K562 (cell line): ENCODE data around the gene PLK5.

Experiments used
- CHD1 ChIP-seq: fragments of 200-600 bp; sonication (generic); IDR thresholded peaks from one replicate; pipeline ENCODE4 v1.6.1; 2012; ENCODE audit warnings: mild to moderate bottlenecking, moderate library complexity, low read length, inconsistent platforms
- HDAC3 ChIP-seq: fragments of 450-650 bp; IDR thresholded peaks from 2 replicates; pipeline ENCODE4 v1.6.1; 2018; ENCODE audit warnings: borderline replicate concordance, mild to moderate bottlenecking, moderate library complexity; ENCODE audit not compliant: partially characterized antibody
- POLR2A ChIP-seq: fragments of 450-650 bp; conservative IDR thresholded peaks from 2 replicates; pipeline ENCODE4 v1.6.1; 2016
- POLR2AphosphoS5 ChIP-seq: IDR thresholded peaks from 2 replicates; pipeline ENCODE4 v1.6.1; 2011; ENCODE audit warnings: mild to moderate bottlenecking, low read depth, low read length, moderate library complexity; ENCODE audit not compliant: control insufficient read depth, insufficient read depth
- SLC30A9 ChIP-seq: fragments of 250-450 bp; sonication (Bioruptor Pico); IDR thresholded peaks from 2 replicates; pipeline ENCODE4 v1.8.0; 2022; ENCODE audit warnings: mild to moderate bottlenecking, moderate library complexity
- SMAD3 ChIP-seq: fragments of 450-650 bp; formaldehyde crosslinking; conservative IDR thresholded peaks from 2 replicates; pipeline ENCODE4 v1.4.0; 2020; ENCODE audit warnings: mild to moderate bottlenecking
- SP2 ChIP-seq: IDR thresholded peaks from 2 replicates; pipeline ENCODE4 v1.6.1; 2011; ENCODE audit warnings: mild to moderate bottlenecking, low read depth, low read length, moderate library complexity; ENCODE audit not compliant: poor library complexity, severe bottlenecking; ENCODE audit errors: extremely low read depth
- ZNF263 ChIP-seq: sonication (generic); formaldehyde crosslinking; IDR thresholded peaks from 2 replicates; pipeline ENCODE4 v1.8.0; 2022; ENCODE audit warnings: mild to moderate bottlenecking, missing genetic modification reagents, borderline replicate concordance
- TF ChIP-seq, protein P1 (sequence below), 3 experiments: IDR thresholded peaks in 2 of 3; conservative IDR thresholded peaks in 1 of 3; 2 replicates each; pipeline ENCODE4 v1.5.1; 2011 to 2012; ENCODE audit warnings: low read length in 3 of 3, mild to moderate bottlenecking in 3 of 3, control low read depth in 2 of 3, improper control_type of control experiment in 1 of 3, inconsistent platforms in 1 of 3, low read depth in 1 of 3, mixed read lengths in 1 of 3, moderate library complexity in 1 of 3; ENCODE audit not compliant: insufficient read depth in 2 of 3
- TF ChIP-seq, protein P2 (sequence below): fragments of 450-650 bp; IDR thresholded peaks from 2 replicates; pipeline ENCODE4 v1.6.1; 2017; ENCODE audit warnings: antibody characterized with exemption

DNA sequence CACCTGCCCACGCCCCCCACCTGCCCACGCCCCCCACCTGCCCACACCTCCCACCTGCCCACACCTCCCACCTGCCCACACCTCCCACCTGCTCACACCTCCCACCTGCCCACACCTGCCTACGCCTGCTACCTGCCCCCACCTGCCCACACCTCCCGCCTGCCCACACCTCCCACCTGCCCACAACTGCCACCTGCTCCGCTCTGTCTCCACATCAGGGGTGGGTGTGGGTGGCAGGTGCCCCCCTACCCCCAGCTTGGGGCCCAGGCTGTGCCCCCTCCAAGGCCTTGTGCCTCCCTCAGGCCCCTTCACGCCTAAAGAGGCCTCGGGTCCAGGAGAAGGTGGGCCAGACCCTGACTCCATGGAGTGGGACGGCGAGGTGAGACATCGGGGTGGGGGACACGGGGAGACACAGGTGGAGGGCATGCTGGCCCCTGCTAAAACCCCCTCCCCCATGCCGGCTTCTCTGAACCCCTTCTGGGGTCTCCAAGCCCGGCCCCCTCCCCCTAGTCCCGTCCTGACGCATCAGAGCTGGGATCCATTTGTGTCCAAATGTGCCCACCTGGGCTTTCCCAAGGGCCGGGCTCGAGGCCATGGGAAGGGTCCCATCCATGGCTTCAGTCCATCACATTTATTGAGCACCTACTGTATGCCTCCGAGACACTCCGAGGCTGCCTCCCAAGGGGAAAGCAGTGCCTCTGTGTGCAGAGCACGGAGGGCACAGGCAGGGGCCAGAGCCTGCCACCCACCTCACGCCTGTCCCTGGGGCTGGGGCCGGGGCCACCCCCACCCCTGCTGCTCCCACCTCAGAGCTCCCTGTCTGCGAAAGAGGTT, 4.9 kb downstream of the PLK5 start:
- TF ChIP-seq POLR2A (no peak), SP2 (no peak), POLR2AphosphoS5 (no peak), HDAC3 (no peak), ZNF263 (CRISPR knock-in tag) (no peak), SMAD3 (CRISPR knock-in tag) (no peak), SLC30A9 (CRISPR knock-in tag) (no peak), CHD1 (no peak)
- TF ChIP-seq, protein P1, sequence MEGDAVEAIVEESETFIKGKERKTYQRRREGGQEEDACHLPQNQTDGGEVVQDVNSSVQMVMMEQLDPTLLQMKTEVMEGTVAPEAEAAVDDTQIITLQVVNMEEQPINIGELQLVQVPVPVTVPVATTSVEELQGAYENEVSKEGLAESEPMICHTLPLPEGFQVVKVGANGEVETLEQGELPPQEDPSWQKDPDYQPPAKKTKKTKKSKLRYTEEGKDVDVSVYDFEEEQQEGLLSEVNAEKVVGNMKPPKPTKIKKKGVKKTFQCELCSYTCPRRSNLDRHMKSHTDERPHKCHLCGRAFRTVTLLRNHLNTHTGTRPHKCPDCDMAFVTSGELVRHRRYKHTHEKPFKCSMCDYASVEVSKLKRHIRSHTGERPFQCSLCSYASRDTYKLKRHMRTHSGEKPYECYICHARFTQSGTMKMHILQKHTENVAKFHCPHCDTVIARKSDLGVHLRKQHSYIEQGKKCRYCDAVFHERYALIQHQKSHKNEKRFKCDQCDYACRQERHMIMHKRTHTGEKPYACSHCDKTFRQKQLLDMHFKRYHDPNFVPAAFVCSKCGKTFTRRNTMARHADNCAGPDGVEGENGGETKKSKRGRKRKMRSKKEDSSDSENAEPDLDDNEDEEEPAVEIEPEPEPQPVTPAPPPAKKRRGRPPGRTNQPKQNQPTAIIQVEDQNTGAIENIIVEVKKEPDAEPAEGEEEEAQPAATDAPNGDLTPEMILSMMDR (IDR thresholded peaks at IDR 0.05 in 2 of 3, conservative IDR thresholded peaks at IDR 0.05 in 1 of 3; ENCODE audit: insufficient read depth in 2 of 3, low read depth in 1 of 3, low read length in 3 of 3) = no peak
- TF ChIP-seq, protein P2, sequence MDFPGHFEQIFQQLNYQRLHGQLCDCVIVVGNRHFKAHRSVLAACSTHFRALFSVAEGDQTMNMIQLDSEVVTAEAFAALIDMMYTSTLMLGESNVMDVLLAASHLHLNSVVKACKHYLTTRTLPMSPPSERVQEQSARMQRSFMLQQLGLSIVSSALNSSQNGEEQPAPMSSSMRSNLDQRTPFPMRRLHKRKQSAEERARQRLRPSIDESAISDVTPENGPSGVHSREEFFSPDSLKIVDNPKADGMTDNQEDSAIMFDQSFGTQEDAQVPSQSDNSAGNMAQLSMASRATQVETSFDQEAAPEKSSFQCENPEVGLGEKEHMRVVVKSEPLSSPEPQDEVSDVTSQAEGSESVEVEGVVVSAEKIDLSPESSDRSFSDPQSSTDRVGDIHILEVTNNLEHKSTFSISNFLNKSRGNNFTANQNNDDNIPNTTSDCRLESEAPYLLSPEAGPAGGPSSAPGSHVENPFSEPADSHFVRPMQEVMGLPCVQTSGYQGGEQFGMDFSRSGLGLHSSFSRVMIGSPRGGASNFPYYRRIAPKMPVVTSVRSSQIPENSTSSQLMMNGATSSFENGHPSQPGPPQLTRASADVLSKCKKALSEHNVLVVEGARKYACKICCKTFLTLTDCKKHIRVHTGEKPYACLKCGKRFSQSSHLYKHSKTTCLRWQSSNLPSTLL = no peak
